ENCODE data around the gene CSRP3.

The CSRP3 gene

GRCh38 chr11:19187833-19188258 is 13.9 kb downstream of the CSRP3 start:
- Histone ChIP-seq H3K36me3 (ENCODE audit: control insufficient read depth in 1 of 2, insufficient read depth in 2 of 2, low read length in 2 of 2) (no peaks in the 10 kb centered on the region), H3K9ac (ENCODE audit: low read depth in 1 of 2, low read length in 2 of 2) (no peak overlapping the region), H3K9me3 (ENCODE audit: control insufficient read depth in 1 of 2, low read length in 2 of 2) (no peaks in the 10 kb centered on the region), H3K27ac (ENCODE audit: low read depth, low read length) (no peak overlapping the region), H3K4me3 (ENCODE audit: low read depth in 1 of 2, low read length in 2 of 2) (no peak overlapping the region), H3K4me1 (ENCODE audit: control insufficient read depth in 1 of 2, insufficient read depth in 2 of 2, low read length in 2 of 2) (peaks cover 0 to 9% of the 10 kb centered on the region in 2 donors), H3K27me3 (ENCODE audit: control insufficient read depth in 1 of 2, insufficient read depth in 2 of 2, low read length in 2 of 2) (no peaks in the 10 kb centered on the region)

- Histone ChIP-seq H3K9ac (ENCODE audit: low read depth in 1 of 2, low read length in 2 of 2) (no peak overlapping the region), H3K9me3 (ENCODE audit: control insufficient read depth in 1 of 2, low read length in 2 of 2) (no peaks in the 10 kb centered on the region), H3K36me3 (ENCODE audit: control insufficient read depth in 1 of 2, insufficient read depth in 2 of 2, low read length in 2 of 2) (no peaks in the 10 kb centered on the region), H3K4me3 (ENCODE audit: low read depth in 1 of 2, low read length in 2 of 2) (no peak overlapping the region), H3K27ac (ENCODE audit: low read depth, low read length) (no peak overlapping the region), H3K4me1 (ENCODE audit: control insufficient read depth in 1 of 2, insufficient read depth in 2 of 2, low read length in 2 of 2) (peaks cover 0 to 9% of the 10 kb centered on the region in 2 donors), H3K27me3 (ENCODE audit: control insufficient read depth in 1 of 2, insufficient read depth in 2 of 2, low read length in 2 of 2) (no peaks in the 10 kb centered on the region)
Observed at GRCh38 chr11:19187114-19187832, 14.5 kb downstream of the CSRP3 start.

- no peak overlapping the region for H3K4me3 ChIP-seq (ENCODE audit: low read depth in 1 of 2, low read length in 2 of 2)
- H3K36me3 ChIP-seq (ENCODE audit: control insufficient read depth in 1 of 2, insufficient read depth in 2 of 2, low read length in 2 of 2): no peaks in the 10 kb centered on the region
- H3K4me1 ChIP-seq (ENCODE audit: control insufficient read depth in 1 of 2, insufficient read depth in 2 of 2, low read length in 2 of 2): no peaks in the 10 kb centered on the region
- no peak overlapping the region for H3K9ac ChIP-seq (ENCODE audit: low read depth in 1 of 2, low read length in 2 of 2)
- no peaks in the 10 kb centered on the region for H3K27me3 ChIP-seq (ENCODE audit: control insufficient read depth in 1 of 2, insufficient read depth in 2 of 2, low read length in 2 of 2)
- H3K9me3 ChIP-seq (ENCODE audit: control insufficient read depth in 1 of 2, low read length in 2 of 2): no peaks in the 10 kb centered on the region
- H3K27ac ChIP-seq (ENCODE audit: low read depth, low read length): no peak overlapping the region
Observed at GRCh38 chr11:19185516-19186052, 16.2 kb downstream of the CSRP3 start.

- Histone ChIP-seq H3K9me3 (ENCODE audit: control insufficient read depth in 1 of 2, low read length in 2 of 2) (no peaks in the 10 kb centered on the region), H3K4me3 (ENCODE audit: low read depth in 1 of 2, low read length in 2 of 2) (no peak overlapping the region), H3K4me1 (ENCODE audit: control insufficient read depth in 1 of 2, insufficient read depth in 2 of 2, low read length in 2 of 2) (no peaks in the 10 kb centered on the region), H3K36me3 (ENCODE audit: control insufficient read depth in 1 of 2, insufficient read depth in 2 of 2, low read length in 2 of 2) (no peaks in the 10 kb centered on the region), H3K9ac (ENCODE audit: low read depth in 1 of 2, low read length in 2 of 2) (no peak overlapping the region), H3K27me3 (ENCODE audit: control insufficient read depth in 1 of 2, insufficient read depth in 2 of 2, low read length in 2 of 2) (no peaks in the 10 kb centered on the region), H3K27ac (ENCODE audit: low read depth, low read length) (no peak overlapping the region)
Observed at GRCh38 chr11:19185036-19185435, 16.7 kb downstream of the CSRP3 start.

- Histone ChIP-seq H3K9ac (ENCODE audit: low read depth in 1 of 2, low read length in 2 of 2) (no peak overlapping the region), H3K9me3 (ENCODE audit: control insufficient read depth in 1 of 2, low read length in 2 of 2) (no peaks in the 10 kb centered on the region), H3K27ac (ENCODE audit: low read depth, low read length) (no peak overlapping the region), H3K27me3 (ENCODE audit: control insufficient read depth in 1 of 2, insufficient read depth in 2 of 2, low read length in 2 of 2) (no peaks in the 10 kb centered on the region), H3K4me3 (ENCODE audit: low read depth in 1 of 2, low read length in 2 of 2) (no peak overlapping the region), H3K4me1 (ENCODE audit: control insufficient read depth in 1 of 2, insufficient read depth in 2 of 2, low read length in 2 of 2) (no peaks in the 10 kb centered on the region), H3K36me3 (ENCODE audit: control insufficient read depth in 1 of 2, insufficient read depth in 2 of 2, low read length in 2 of 2) (no peaks in the 10 kb centered on the region)
Observed at GRCh38 chr11:19183646-19184045, 18.1 kb downstream of the CSRP3 start.

GRCh38 chr11:19181531-19182261 is 20.1 kb downstream of the CSRP3 start:
- Histone ChIP-seq H3K27me3 (ENCODE audit: control insufficient read depth in 1 of 2, insufficient read depth in 2 of 2, low read length in 2 of 2) (no peaks in the 10 kb centered on the region), H3K9me3 (ENCODE audit: control insufficient read depth in 1 of 2, low read length in 2 of 2) (no peaks in the 10 kb centered on the region), H3K9ac (ENCODE audit: low read depth in 1 of 2, low read length in 2 of 2) (no peak overlapping the region), H3K4me3 (ENCODE audit: low read depth in 1 of 2, low read length in 2 of 2) (no peak overlapping the region), H3K4me1 (ENCODE audit: control insufficient read depth in 1 of 2, insufficient read depth in 2 of 2, low read length in 2 of 2) (no peaks in the 10 kb centered on the region), H3K36me3 (ENCODE audit: control insufficient read depth in 1 of 2, insufficient read depth in 2 of 2, low read length in 2 of 2) (peaks cover 0 to 5% of the 10 kb centered on the region in 2 donors), H3K27ac (ENCODE audit: low read depth, low read length) (no peak overlapping the region)

GRCh38 chr11:19176629-19177186 is 25.1 kb downstream of the CSRP3 start:
- Histone ChIP-seq H3K4me1 (ENCODE audit: control insufficient read depth in 1 of 2, insufficient read depth in 2 of 2, low read length in 2 of 2) (no peaks in the 10 kb centered on the region), H3K4me3 (ENCODE audit: low read depth in 1 of 2, low read length in 2 of 2) (no peak overlapping the region), H3K27ac (ENCODE audit: low read depth, low read length) (no peak overlapping the region), H3K27me3 (ENCODE audit: control insufficient read depth in 1 of 2, insufficient read depth in 2 of 2, low read length in 2 of 2) (no peaks in the 10 kb centered on the region), H3K36me3 (ENCODE audit: control insufficient read depth in 1 of 2, insufficient read depth in 2 of 2, low read length in 2 of 2) (peaks cover 13 to 37% of the 10 kb centered on the region in 2 donors), H3K9me3 (ENCODE audit: control insufficient read depth in 1 of 2, low read length in 2 of 2) (no peaks in the 10 kb centered on the region), H3K9ac (ENCODE audit: low read depth in 1 of 2, low read length in 2 of 2) (no peak overlapping the region)

GRCh38 chr11:19173964-19174638 is 27.7 kb downstream of the CSRP3 start:
- Histone ChIP-seq H3K4me1 (ENCODE audit: control insufficient read depth in 1 of 2, insufficient read depth in 2 of 2, low read length in 2 of 2) (no peaks in the 10 kb centered on the region), H3K27ac (ENCODE audit: low read depth, low read length) (no peak overlapping the region), H3K9ac (ENCODE audit: low read depth in 1 of 2, low read length in 2 of 2) (no peak overlapping the region), H3K9me3 (ENCODE audit: control insufficient read depth in 1 of 2, low read length in 2 of 2) (no peaks in the 10 kb centered on the region), H3K36me3 (ENCODE audit: control insufficient read depth in 1 of 2, insufficient read depth in 2 of 2, low read length in 2 of 2) (peaks cover 21 to 47% of the 10 kb centered on the region in 2 donors), H3K4me3 (ENCODE audit: low read depth in 1 of 2, low read length in 2 of 2) (no peak overlapping the region), H3K27me3 (ENCODE audit: control insufficient read depth in 1 of 2, insufficient read depth in 2 of 2, low read length in 2 of 2) (no peaks in the 10 kb centered on the region)

- no peak overlapping the region for H3K4me3 ChIP-seq (ENCODE audit: low read depth in 1 of 2, low read length in 2 of 2)
- H3K4me1 ChIP-seq (ENCODE audit: control insufficient read depth in 1 of 2, insufficient read depth in 2 of 2, low read length in 2 of 2): no peaks in the 10 kb centered on the region
- no peaks in the 10 kb centered on the region for H3K27me3 ChIP-seq (ENCODE audit: control insufficient read depth in 1 of 2, insufficient read depth in 2 of 2, low read length in 2 of 2)
- H3K9me3 ChIP-seq (ENCODE audit: control insufficient read depth in 1 of 2, low read length in 2 of 2): no peaks in the 10 kb centered on the region
- no peak overlapping the region for H3K27ac ChIP-seq (ENCODE audit: low read depth, low read length)
- peaks cover 27 to 55% of the 10 kb centered on the region in 2 donors for H3K36me3 ChIP-seq (ENCODE audit: control insufficient read depth in 1 of 2, insufficient read depth in 2 of 2, low read length in 2 of 2)
- H3K9ac ChIP-seq (ENCODE audit: low read depth in 1 of 2, low read length in 2 of 2): no peak overlapping the region
Observed at GRCh38 chr11:19173004-19173689, 28.6 kb downstream of the CSRP3 start.
